IMR-90 (cell line): ENCODE results near the gene PLCB3. TPM values are rescaled to one million over a fixed set of nuclear protein-coding genes. Genes with fewer than 3 reads are reported as not detected.

ENCODE experiments used
- ATAC-seq: fragments of 200-7000 bp; cut with Tn5 transposase; 2 replicates; pipeline ENCODE4 v1.9.1; 2020; ENCODE audit warnings: low read depth, mild to moderate bottlenecking, moderate library complexity
- BruUV-seq: library from RNA; stranded (reverse); fragments of 400-500 nt; replicated peaks from 2 replicates; lab custom pipeline; 2021; lab: Mats Ljungman, UMichigan
- CTCF ChIA-PET: fragments of 300-600 bp; formaldehyde crosslinking; extraction: SDS; loops from one replicate; lab custom pipeline; 2021; ENCODE audit warnings: antibody characterized with exemption; lab: Yijun Ruan, JAX
- POLR2A ChIA-PET: fragments of 300-600 bp; sonication (Branson Sonifier 250); formaldehyde crosslinking; loops from one replicate; lab custom pipeline; 2022; ENCODE audit warnings: antibody characterized with exemption; ENCODE audit not compliant: unreplicated experiment; lab: Charles Lee
- DNase-seq: peaks from one replicate; pipeline ENCODE4 v3.0.0; 2013
- H2AFZ ChIP-seq: replicated peaks from 2 replicates; pipeline ENCODE3; 2013; ENCODE audit warnings: low read length, mild to moderate bottlenecking; ENCODE audit not compliant: poor library complexity
- H2AK5ac ChIP-seq: 2 replicates; pipeline ENCODE4 v1.6.1; 2013; ENCODE audit warnings: low read depth, low read length, inconsistent platforms
- H2AK9ac ChIP-seq: replicated peaks from 2 replicates; pipeline ENCODE3; 2013; ENCODE audit warnings: mild to moderate bottlenecking, low read depth, low read length, moderate library complexity; ENCODE audit not compliant: poor library complexity
- H2BK120ac ChIP-seq: 2 replicates; pipeline ENCODE4 v1.6.1; 2013; ENCODE audit warnings: low read depth, low read length, inconsistent platforms
- H2BK15ac ChIP-seq: 3 replicates; pipeline ENCODE4 v1.6.1; 2013; ENCODE audit warnings: low read depth, low read length, inconsistent platforms
- H2BK20ac ChIP-seq: 2 replicates; pipeline ENCODE4 v1.6.1; 2013; ENCODE audit warnings: low read depth, mild to moderate bottlenecking, inconsistent platforms, low read length, moderate library complexity
- H2BK5ac ChIP-seq: 2 replicates; pipeline ENCODE4 v1.6.1; 2013; ENCODE audit warnings: mild to moderate bottlenecking, low read depth, low read length, inconsistent platforms; ENCODE audit not compliant: poor library complexity, severe bottlenecking
- H3K14ac ChIP-seq: replicated peaks from 2 replicates; pipeline ENCODE4 v1.6.1; 2013; ENCODE audit warnings: low read depth, low read length, inconsistent platforms
- H3K18ac ChIP-seq: 2 replicates; pipeline ENCODE4 v1.6.1; 2013; ENCODE audit warnings: low read depth, low read length, control low read depth
- H3K23ac ChIP-seq: 2 replicates; pipeline ENCODE4 v1.6.1; 2013; ENCODE audit warnings: low read depth, low read length, inconsistent platforms
- H3K27ac ChIP-seq: 2 replicates; pipeline ENCODE4 v1.5.1; 2013; ENCODE audit warnings: mild to moderate bottlenecking, control low read depth, low read length; ENCODE audit not compliant: insufficient read depth
- H3K27me3 ChIP-seq: 2 replicates; pipeline ENCODE4 v1.6.1; 2013; ENCODE audit warnings: low read length; ENCODE audit not compliant: control insufficient read depth, insufficient read depth
- H3K36me3 ChIP-seq: 2 replicates; pipeline ENCODE4 v1.6.1; 2013; ENCODE audit warnings: low read length, mixed read lengths; ENCODE audit not compliant: control insufficient read depth, insufficient read depth
- H3K4ac ChIP-seq: 2 replicates; pipeline ENCODE4 v1.6.1; 2013; ENCODE audit warnings: low read depth, low read length, inconsistent platforms
- H3K4me1 ChIP-seq: 2 replicates; pipeline ENCODE4 v1.6.1; 2013; ENCODE audit warnings: low read length, mixed read lengths; ENCODE audit not compliant: control insufficient read depth, insufficient read depth
- H3K4me2 ChIP-seq: 2 replicates; pipeline ENCODE4 v1.6.1; 2013; ENCODE audit warnings: low read depth, mild to moderate bottlenecking, control low read depth, low read length, moderate library complexity
- H3K4me3 ChIP-seq: 2 replicates; pipeline ENCODE4 v1.5.1; 2013; ENCODE audit warnings: low read depth, mild to moderate bottlenecking, control low read depth, low read length, moderate library complexity; ENCODE audit not compliant: insufficient read depth
- H3K56ac ChIP-seq: 2 replicates; pipeline ENCODE4 v1.6.1; 2013; ENCODE audit warnings: low read length, inconsistent platforms; ENCODE audit not compliant: insufficient read depth; ENCODE audit errors: extremely low read depth
- H3K79me1 ChIP-seq, 2 experiments: 2 replicates each; pipeline ENCODE4 v1.6.1; 2013; ENCODE audit warnings: low read length in 2 of 2, inconsistent platforms in 1 of 2, low read depth in 1 of 2
- H3K9ac ChIP-seq: 2 replicates; pipeline ENCODE4 v1.6.1; 2013; ENCODE audit warnings: low read depth, low read length, control low read depth
- H3K9me1 ChIP-seq: 2 replicates; pipeline ENCODE4 v1.6.1; 2013; ENCODE audit warnings: low read length, inconsistent platforms; ENCODE audit not compliant: insufficient read depth
- H3K9me3 ChIP-seq: 2 replicates; pipeline ENCODE4 v1.6.1; 2013; ENCODE audit warnings: low read length; ENCODE audit not compliant: control insufficient read depth, insufficient read depth
- H4K20me1 ChIP-seq: 2 replicates; pipeline ENCODE4 v1.6.1; 2013; ENCODE audit warnings: low read length, inconsistent platforms; ENCODE audit not compliant: insufficient read depth
- H4K5ac ChIP-seq: 2 replicates; pipeline ENCODE4 v1.6.1; 2013; ENCODE audit warnings: mild to moderate bottlenecking, low read depth, low read length, control low read depth
- H4K8ac ChIP-seq, 2 experiments: 2 replicates each; pipeline ENCODE4 v1.6.1; 2013; ENCODE audit warnings: low read depth in 2 of 2, low read length in 2 of 2, control low read depth in 1 of 2, inconsistent platforms in 1 of 2
- H4K91ac ChIP-seq: 2 replicates; pipeline ENCODE4 v1.6.1; 2013; ENCODE audit warnings: low read depth, low read length, inconsistent platforms; ENCODE audit not compliant: insufficient read depth
- BHLHE40 ChIP-seq: fragments of 150-350 bp; IDR thresholded peaks from 2 replicates; pipeline ENCODE4 v1.6.1; 2016; ENCODE audit warnings: mild to moderate bottlenecking, low read depth, low read length
- CHD1 ChIP-seq: IDR thresholded peaks from 2 replicates; pipeline ENCODE4 v1.6.1; 2012; ENCODE audit warnings: low read depth, low read length, improper control_type of control experiment
- FOS ChIP-seq: fragments of 150-350 bp; IDR thresholded peaks from 2 replicates; pipeline ENCODE4 v1.6.1; 2016; ENCODE audit warnings: low read depth, low read length
- RAD21 ChIP-seq: IDR thresholded peaks from 2 replicates; pipeline ENCODE4 v1.6.1; 2012; ENCODE audit warnings: low read length, improper control_type of control experiment
- RFX5 ChIP-seq: IDR thresholded peaks from 2 replicates; pipeline ENCODE4 v1.8.0; 2012; ENCODE audit warnings: low read depth, mild to moderate bottlenecking, low read length, moderate library complexity
- SMC3 ChIP-seq: fragments of 150-350 bp; IDR thresholded peaks from 2 replicates; pipeline ENCODE4 v1.6.1; 2016; ENCODE audit warnings: low read depth, mild to moderate bottlenecking, antibody characterized with exemption, low read length, moderate library complexity
- WGBS, 2 experiments: methylation state at CpG; one replicate each; pipeline versions ENCODE4 v1.1.5 to v1.1.7; 2013; ENCODE audit warnings: missing lambda C conversion rate in 2 of 2; ENCODE audit not compliant: insufficient read length in 1 of 2; ENCODE audit errors: extremely low coverage in 2 of 2; 5-methylcytosine and 5-hydroxymethylcytosine counted together
- dilution Hi-C: fragments of 300-500 bp; cut with HindIII; formaldehyde crosslinking; loops from one replicate; pipeline ENCODE4 v1.14.3; 2018; ENCODE audit warnings: low sequenced_read_pairs; ENCODE audit not compliant: unreplicated experiment
- in situ Hi-C: fragments of 300-500 bp; cut with MboI; formaldehyde crosslinking; loops from 3 replicates; pipeline ENCODE4 v1.14.3; 2019; ENCODE audit warnings: low sequenced_read_pairs, inconsistent platforms, mixed read lengths
- intact Hi-C: fragments of 100-400 bp; cut with micrococcal nuclease; formaldehyde crosslinking; loops from 2 replicates; pipeline ENCODE4 v1.10.0; 2022
- polyA plus RNA-seq, 3 experiments: library from polyadenylated mRNA; depleted of rRNA; stranded (reverse); fragments of >200 nt; gene quantifications; 2 replicates each; pipeline ENCODE4 v1.2.3, GENCODE V29; 2012; ENCODE audit warnings: low replicate concordance in 1 of 3
- total RNA-seq: library from RNA; depleted of rRNA; stranded (reverse); fragments of >200 nt; gene quantifications from 2 replicates; pipeline ENCODE4 v1.2.3, GENCODE V29; 2012
- TF ChIP-seq, protein P1 (sequence below): fragments of 150-350 bp; IDR thresholded peaks from 2 replicates; pipeline ENCODE4 v1.6.1; 2016; ENCODE audit warnings: low read depth, mild to moderate bottlenecking, low read length, moderate library complexity, borderline replicate concordance

Gene PLCB3
- total and polyA plus RNA-seq, 2 of the 4 experiments (the other 2 are of a cell fraction): 23.9 to 24.9 TPM

DNA sequence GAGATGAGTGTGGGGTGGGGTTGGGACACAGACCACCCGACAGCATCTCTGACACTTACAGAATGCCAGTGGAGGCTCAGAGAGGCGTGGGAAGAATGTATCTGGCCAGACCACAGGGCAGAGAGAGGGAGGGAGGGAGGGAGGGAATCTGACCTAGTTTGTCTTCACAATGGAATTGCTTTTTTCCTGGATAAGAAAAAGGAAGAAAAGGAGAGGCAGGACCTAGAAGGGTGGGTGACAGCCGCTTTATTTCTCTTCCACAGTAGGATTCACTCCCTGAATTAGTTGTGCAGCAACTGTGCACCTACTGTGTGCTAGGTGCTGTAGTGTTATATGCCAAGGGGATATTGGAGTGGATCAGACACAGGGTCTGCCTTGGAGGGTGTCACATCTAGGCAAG is 43.4 kb downstream of the PLCB3 start:
- dilution Hi-C loops: no loop called here
- in situ Hi-C loops: no loop called here
- Histone ChIP-seq H3K9ac (no peak overlapping the region), H4K20me1 (peaks cover 5% of the 10 kb centered on the region; the same call in 1 of the 2 replicates), H2BK15ac (no peak overlapping the region), H3K9me3 (no peaks in the 10 kb centered on the region), H4K91ac (no peak overlapping the region), H3K4ac (no peak overlapping the region), H3K4me1 (peaks cover 4% of the 10 kb centered on the region; the same call in 1 of the 2 replicates), H2BK120ac (no peak overlapping the region), H2AK5ac (no peak overlapping the region), H2AK9ac (no peak overlapping the region), H4K8ac (no peak overlapping the region), H4K5ac (no peak overlapping the region), H3K79me1 (no peaks in the 10 kb centered on the region), H3K4me2 (no peak overlapping the region), H3K27me3 (peaks cover 95% of the 10 kb centered on the region), H3K9me1 (no peaks in the 10 kb centered on the region), H3K18ac (no peak overlapping the region), H3K14ac (no peak overlapping the region), H3K36me3 (no peaks in the 10 kb centered on the region), H2AFZ (no peak overlapping the region), H3K23ac (no peak overlapping the region), H2BK20ac (no peak overlapping the region), H2BK5ac (no peak overlapping the region), H3K27ac (no peak overlapping the region), H3K4me3 (no peak overlapping the region), H3K56ac (no peak overlapping the region)
- ChIA-PET POLR2A (no interaction called here), CTCF (no interaction called here)
- BruUV-seq: no TSS peak
- TF ChIP-seq RAD21 (no peak), RFX5 (no peak), BHLHE40 (no peak), SMC3 (no peak), CHD1 (no peak), FOS (no peak)
- TF ChIP-seq, protein P1, sequence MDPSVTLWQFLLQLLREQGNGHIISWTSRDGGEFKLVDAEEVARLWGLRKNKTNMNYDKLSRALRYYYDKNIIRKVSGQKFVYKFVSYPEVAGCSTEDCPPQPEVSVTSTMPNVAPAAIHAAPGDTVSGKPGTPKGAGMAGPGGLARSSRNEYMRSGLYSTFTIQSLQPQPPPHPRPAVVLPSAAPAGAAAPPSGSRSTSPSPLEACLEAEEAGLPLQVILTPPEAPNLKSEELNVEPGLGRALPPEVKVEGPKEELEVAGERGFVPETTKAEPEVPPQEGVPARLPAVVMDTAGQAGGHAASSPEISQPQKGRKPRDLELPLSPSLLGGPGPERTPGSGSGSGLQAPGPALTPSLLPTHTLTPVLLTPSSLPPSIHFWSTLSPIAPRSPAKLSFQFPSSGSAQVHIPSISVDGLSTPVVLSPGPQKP: no peak
- WGBS, 2 experiments: no CpG with 5 or more reads among the region's 3 CpGs
- ATAC-seq (no peak), DNase-seq (no peak)
- intact Hi-C loops: no loop called here
